Measurements from ENCODE around the gene RNF14.

- TF ChIP-seq CTCF (IDR thresholded peaks at IDR 0.05) (no peak), MAX (IDR thresholded peaks at IDR 0.05; ENCODE audit: low read depth) (no peak), TAF1 (IDR thresholded peaks at IDR 0.05; ENCODE audit: borderline replicate concordance, low read depth, low read length) (no peak), RFX5 (IDR thresholded peaks at IDR 0.05; ENCODE audit: low read length) (no peak), RCOR1 (IDR thresholded peaks at IDR 0.05; ENCODE audit: low read length) (no peak), POLR2AphosphoS5 (IDR thresholded peaks at IDR 0.05; ENCODE audit: low read depth, low read length) (no peak), NFIC (IDR thresholded peaks at IDR 0.05; ENCODE audit: borderline replicate concordance) (no peak)
Observed at GRCh38 chr5:141919218-141920119, 49.4 kb upstream of the RNF14 start.

All from SK-N-SH (cell line).